ENCODE results near the gene PCDHGA10. TPM values are rescaled to one million over a fixed set of nuclear protein-coding genes. Genes with fewer than 3 reads are reported as not detected.
"Not testable (repeated sequence)": the region's sequence is repeated elsewhere in the genome, so short reads cannot be mapped to it uniquely, and the experiment has no call there.

PCDHGA10 gene
- total RNA-seq, 2 experiments from 2014 or later = 0.08 TPM; not detected in 1

- ChIA-PET POLR2A (no interaction called here), CTCF (no interaction called here)
- DNase-seq (no peak), ATAC-seq (ENCODE audit: poor library complexity) (no peak)
- Mint-ChIP-seq H3K27me3 (peaks cover 93% of the 10 kb centered on the region), H3K9me3 (peaks cover 24% of the 10 kb centered on the region), H3K4me1 (ENCODE audit: low read depth) (no peaks in the 10 kb centered on the region), H3K27ac (no peak within 1 kb of the TSS), H3K36me3 (ENCODE audit: low read depth) (peaks cover 36% of the 10 kb centered on the region), H3K4me3 (peak within 1 kb of the TSS; percentile 36)
- Histone ChIP-seq H3K4me3 (ENCODE audit: low read length) (peak within 1 kb of the TSS; percentile 3), H3K27me3 (ENCODE audit: control insufficient read depth in 1 of 2, insufficient read depth in 2 of 2, low read length in 2 of 2) (peaks cover 52 to 68% of the 10 kb centered on the region in 2 experiments), H3K4me1 (ENCODE audit: insufficient read depth, low read length) (peaks cover 3% of the 10 kb centered on the region), H3K9me3 (ENCODE audit: control insufficient read depth in 1 of 2, insufficient read depth in 1 of 2, low read length in 2 of 2) (peaks cover 32 to 54% of the 10 kb centered on the region in 2 experiments), H3K27ac (ENCODE audit: low read depth in 1 of 2, low read length in 2 of 2) (no peak within 1 kb of the TSS), H3K36me3 (ENCODE audit: insufficient read depth, low read length) (no peaks in the 10 kb centered on the region)
- intact Hi-C loops (cut with DNase I, micrococcal nuclease) = loop anchor here in 1 of 2 experiments (5.0 kb wide), 1 partner anchor 35 kb away; the partner anchor contains the start of gene PCDHGB7
- no peak for TF ChIP-seq CTCF (IDR thresholded peaks at IDR 0.05)
These were observed 30.1 kb upstream of the PCDHGA10 start, which contains the start of gene PCDHGA7 for GRCh38 chr5:141382469-141383294. TSS of gene PCDHGA7 (plus strand) at chr5:141382742. CDS start at chr5:141382900, 158 bp downstream.

GRCh38 chr5:141383345-141383744 is 29.4 kb upstream of the PCDHGA10 start:
- Histone ChIP-seq H3K27ac (ENCODE audit: low read depth in 1 of 2, low read length in 2 of 2) (no peak overlapping the region), H3K4me1 (ENCODE audit: insufficient read depth, low read length) (peaks cover 3% of the 10 kb centered on the region), H3K27me3 (ENCODE audit: control insufficient read depth in 1 of 2, insufficient read depth in 2 of 2, low read length in 2 of 2) (peaks cover 56 to 71% of the 10 kb centered on the region in 2 experiments), H3K4me3 (ENCODE audit: low read length) (no peak overlapping the region), H3K9me3 (ENCODE audit: control insufficient read depth in 1 of 2, insufficient read depth in 1 of 2, low read length in 2 of 2) (peaks cover 37 to 55% of the 10 kb centered on the region in 2 experiments), H3K36me3 (ENCODE audit: insufficient read depth, low read length) (no peaks in the 10 kb centered on the region)
- Mint-ChIP-seq H3K9me3 (peaks cover 25% of the 10 kb centered on the region), H3K4me1 (ENCODE audit: low read depth) (no peaks in the 10 kb centered on the region), H3K4me3 (no peak overlapping the region), H3K27me3 (peaks cover 90% of the 10 kb centered on the region), H3K27ac (no peak overlapping the region), H3K36me3 (ENCODE audit: low read depth) (peaks cover 36% of the 10 kb centered on the region)
- POLR2A ChIA-PET = no interaction called here
- CTCF ChIA-PET = no interaction called here
- no peak for DNase-seq
- ATAC-seq (ENCODE audit: poor library complexity) = no peak
- no peak for TF ChIP-seq CTCF (IDR thresholded peaks at IDR 0.05)
- intact Hi-C loops (cut with DNase I, micrococcal nuclease) = loop anchor here in 1 of 2 experiments (5.0 kb wide), 1 partner anchor 34 kb away; the partner anchor contains the start of gene PCDHGB7

DNA sequence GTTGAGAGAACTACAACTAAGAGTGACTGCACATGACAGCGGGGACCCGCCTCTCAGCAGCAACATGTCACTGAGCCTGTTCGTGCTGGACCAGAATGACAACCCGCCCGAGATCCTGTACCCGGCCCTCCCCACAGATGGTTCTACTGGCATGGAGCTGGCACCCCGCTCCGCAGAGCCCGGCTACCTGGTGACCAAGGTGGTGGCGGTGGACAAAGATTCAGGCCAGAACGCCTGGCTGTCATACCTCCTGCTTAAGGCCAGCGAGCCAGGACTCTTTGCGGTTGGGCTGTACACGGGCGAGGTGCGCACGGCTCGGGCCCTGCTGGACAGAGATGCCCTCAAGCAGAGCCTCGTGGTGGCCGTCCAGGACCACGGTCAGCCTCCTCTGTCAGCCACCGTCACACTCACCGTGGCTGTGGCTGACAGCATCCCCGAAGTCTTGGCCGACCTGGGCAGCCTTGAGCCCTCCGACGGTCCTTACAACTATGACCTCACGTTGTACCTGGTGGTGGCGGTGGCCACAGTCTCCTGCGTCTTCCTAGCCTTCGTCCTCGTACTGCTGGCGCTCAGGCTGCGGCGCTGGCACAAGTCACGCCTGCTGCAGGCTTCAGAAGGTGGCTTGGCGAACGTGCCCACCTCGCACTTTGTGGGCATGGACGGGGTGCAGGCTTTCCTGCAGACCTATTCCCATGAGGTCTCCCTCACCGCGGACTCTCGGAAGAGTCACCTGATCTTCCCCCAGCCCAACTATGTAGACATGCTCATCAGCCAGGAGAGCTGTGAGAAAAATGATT is 28.1 kb upstream of the PCDHGA10 start:
- Histone ChIP-seq H3K4me1 (ENCODE audit: insufficient read depth, low read length) (peaks cover 3% of the 10 kb centered on the region), H3K27ac (ENCODE audit: low read depth in 1 of 2, low read length in 2 of 2) (no peak overlapping the region), H3K4me3 (ENCODE audit: low read length) (no peak overlapping the region), H3K36me3 (ENCODE audit: insufficient read depth, low read length) (no peaks in the 10 kb centered on the region), H3K9me3 (ENCODE audit: control insufficient read depth in 1 of 2, insufficient read depth in 1 of 2, low read length in 2 of 2) (peaks cover 48 to 64% of the 10 kb centered on the region in 2 experiments), H3K27me3 (ENCODE audit: control insufficient read depth in 1 of 2, insufficient read depth in 2 of 2, low read length in 2 of 2) (peaks cover 66 to 83% of the 10 kb centered on the region in 2 experiments)
- Mint-ChIP-seq H3K27ac (no peak overlapping the region), H3K27me3 (peaks cover 86% of the 10 kb centered on the region), H3K36me3 (ENCODE audit: low read depth) (peaks cover 28% of the 10 kb centered on the region), H3K9me3 (peaks cover 28% of the 10 kb centered on the region), H3K4me1 (ENCODE audit: low read depth) (no peaks in the 10 kb centered on the region), H3K4me3 (no peak overlapping the region)
- no peak for TF ChIP-seq CTCF (IDR thresholded peaks at IDR 0.05)
- DNase-seq (no peak), ATAC-seq (ENCODE audit: poor library complexity) (no peak)
- CTCF ChIA-PET = interaction anchor here (1.2 kb wide), 1 partner anchor 140 kb away, joined by 3 read pairs; no protein-coding TSS in a partner anchor
- POLR2A ChIA-PET = no interaction called here
- intact Hi-C loops (cut with DNase I, micrococcal nuclease) = loop anchor here in 1 of 2 experiments (5.0 kb wide), 1 partner anchor 33 kb away; the partner anchor contains the start of gene PCDHGB7

GRCh38 chr5:141387557-141388311 is 25.1 kb upstream of the PCDHGA10 start, which contains the start of gene PCDHGB4:
TSS of gene PCDHGB4 (plus strand) at chr5:141387698. CDS start at chr5:141387885, 187 bp downstream.
- H3K27ac ChIP-seq (ENCODE audit: low read depth in 1 of 2, low read length in 2 of 2); POLR2A ChIA-PET; H3K27ac Mint-ChIP-seq; intact Hi-C loops (cut with DNase I, micrococcal nuclease); H3K36me3 ChIP-seq (ENCODE audit: insufficient read depth, low read length); H3K4me1 ChIP-seq (ENCODE audit: insufficient read depth, low read length); H3K4me3 ChIP-seq (ENCODE audit: low read length); H3K4me3 Mint-ChIP-seq; H3K4me1 Mint-ChIP-seq (ENCODE audit: low read depth): not testable (repeated sequence)
- H3K27me3 ChIP-seq (ENCODE audit: control insufficient read depth in 1 of 2, insufficient read depth in 2 of 2, low read length in 2 of 2) = peaks cover 56 to 88% of the 10 kb centered on the region in 2 experiments
- Mint-ChIP-seq H3K36me3 (ENCODE audit: low read depth) (peaks cover 31% of the 10 kb centered on the region), H3K9me3 (peaks cover 29% of the 10 kb centered on the region), H3K27me3 (peaks cover 91% of the 10 kb centered on the region)
- CTCF ChIA-PET = interaction anchor here (1.5 to 2.2 kb wide), 3 partner anchors 68 to 231 kb away, joined by 3 to 7 read pairs (median 3); partner anchors contain the start of gene DIAPH1
- peak; percentile 44 for ATAC-seq (ENCODE audit: poor library complexity)
- DNase-seq = peak in 4 of 14 experiments; percentile 13 to 35 (median 32)
- peaks cover 48 to 72% of the 10 kb centered on the region in 2 experiments for H3K9me3 ChIP-seq (ENCODE audit: control insufficient read depth in 1 of 2, insufficient read depth in 1 of 2, low read length in 2 of 2)
